Pancreas (tissue), 10 donors: Measurements from ENCODE around the gene SCYL3. TPM values are rescaled to one million over a fixed set of nuclear protein-coding genes. Genes with fewer than 3 reads are reported as not detected.
"Not testable (repeated sequence)": the region's sequence is repeated elsewhere in the genome, so short reads cannot be mapped to it uniquely, and the experiment has no call there.

ENCODE experiments used
- ATAC-seq, 4 donors: fragments of 200-7000 bp; cut with Tn5 transposase; one replicate each; pipeline versions ENCODE4 v1.8.0 to v1.9.1; 2020; ENCODE audit warnings: mild to moderate bottlenecking in 4 of 4, moderate library complexity in 4 of 4
- DNase-seq, 6 donors: peaks; one replicate each; pipeline ENCODE4 v3.0.0-alpha.2; 2020
- FAIRE-seq: peaks from 2 replicates; lab custom pipeline; 2012; peaks lifted over from hg19 to GRCh38; lab: Jason Lieb, UNC
- H3K27ac ChIP-seq, 4 donors: fragments of 200-600 bp; sonication (generic); 1 replicate in 3 of 4; 2 replicates in 1 of 4; pipeline versions ENCODE4 v1.5.0 to v1.8.0; 2020
- H3K27me3 ChIP-seq, 4 donors: fragments of 200-600 bp; one replicate each; pipeline ENCODE4 v1.8.0; 2021
- H3K36me3 ChIP-seq, 3 donors: fragments of 200-600 bp; sonication (generic) in 1 of 3; one replicate each; pipeline versions ENCODE4 v1.5.0 to v1.8.0; 2020 to 2021
- H3K4me1 ChIP-seq, 3 donors: fragments of 200-600 bp; one replicate each; pipeline ENCODE4 v1.8.0; 2021
- H3K4me3 ChIP-seq, 4 donors: fragments of 200-600 bp; sonication (generic) in 2 of 4; one replicate each; pipeline versions ENCODE4 v1.5.0 to v1.8.0; 2020 to 2021
- H3K9me3 ChIP-seq, 4 donors: fragments of 200-600 bp; one replicate each; pipeline ENCODE4 v1.8.0; 2021
- CTCF ChIP-seq, 4 donors: fragments of 200-600 bp; sonication (generic) in 3 of 4; IDR thresholded peaks; one replicate each; pipeline versions ENCODE4 v1.5.0 to v1.8.0; 2021; ENCODE audit warnings: antibody characterized with exemption in 4 of 4
- WGBS, 2 donors: extraction: QIAGEN DNeasy Blood & Tissue Kit; methylation state at CpG; one replicate each; pipeline ENCODE4 v1.1.7; 2013; 5-methylcytosine and 5-hydroxymethylcytosine counted together
- intact Hi-C, 3 donors: fragments of 100-400 bp; cut with DNase I; formaldehyde crosslinking; loops; one replicate each; pipeline versions ENCODE4 v1.11.1 to v1.14.2; 2022
- polyA plus RNA-seq, 2 donors: library from polyadenylated mRNA; stranded (reverse); fragments of 200-250 nt; gene quantifications; one replicate each; pipeline ENCODE4 v1.2.3, GENCODE V29; 2013
- total RNA-seq, 6 donors: library from RNA; stranded (reverse); fragmentation: NEBNext Ultra II Directional in 4 of 6; extraction: Animal tissue kit (Norgen Biotek cat#: 25700) in 4 of 6; gene quantifications; one replicate each; pipeline versions ENCODE4 v1.2.1 to v1.2.4, GENCODE V29; 2021 to 2023
- donor health status: healthy with polysubstance abuse.
- donor health status: DM: no; HTN: no; CAD: no; lungs with moderate emphysema.
- donor health status: DM: no; HTN: no; CAD: no.
- donor health status: control.
- donor health status: control.
- donor health status: Bipolar disorder and iron deficiency.
- donor health status: DM: yes; HTN: yes; CAD: no.
- donor health status: DM: no; HTN: no; CAD: no.
- donor health status: DM: no; HTN: no; CAD: no.
- donor health status: DM: yes; HTN: yes; CAD: no.

The SCYL3 gene
- total and polyA plus RNA-seq, 8 donors: 2.9 to 9.0 (median 5.2) TPM

GRCh38 chr1:169816617-169817016 is 77.1 kb downstream of the SCYL3 start:
- WGBS, 2 donors: 90 to 97% methylated on average over 1 of the region's 1 CpG
- FAIRE-seq (no peak), DNase-seq (no peak), ATAC-seq (no peak)
- H3K4me3 ChIP-seq: no peak overlapping the region
- H3K36me3 ChIP-seq: no peaks in the 10 kb centered on the region
- intact Hi-C loops: no loop called here
- no peaks in the 10 kb centered on the region for H3K4me1 ChIP-seq
- H3K27me3 ChIP-seq: no peaks in the 10 kb centered on the region
- H3K9me3 ChIP-seq: no peaks in the 10 kb centered on the region
- H3K27ac ChIP-seq: no peak overlapping the region
- no peak for TF ChIP-seq CTCF (IDR thresholded peaks at IDR 0.05)

DNA sequence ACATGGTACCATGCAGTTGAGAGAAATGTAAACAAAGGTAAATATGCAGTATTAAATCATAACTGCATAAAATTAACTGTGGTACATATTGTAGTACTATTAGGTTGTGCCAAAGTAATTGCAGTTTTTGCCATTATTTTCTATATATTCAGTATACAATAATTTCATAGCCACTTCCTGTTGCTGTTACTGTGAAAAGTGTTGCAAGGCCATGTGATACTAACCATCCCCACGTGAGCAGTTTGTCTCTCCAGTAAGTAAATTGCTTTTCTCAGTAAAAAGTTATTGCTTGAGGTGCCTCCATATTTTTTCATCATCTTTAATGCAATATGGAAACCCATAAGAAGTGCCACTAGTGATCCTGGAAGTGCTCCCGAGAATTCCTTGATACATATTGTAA is 79.4 kb downstream of the SCYL3 start:
- H3K27me3 ChIP-seq: no peaks in the 10 kb centered on the region
- H3K27ac ChIP-seq: no peak overlapping the region
- H3K36me3 ChIP-seq: no peaks in the 10 kb centered on the region
- 50 to 92% methylated on average over 2 of the region's 2 CpGs for WGBS, 2 donors
- ATAC-seq (no peak), DNase-seq (no peak), FAIRE-seq (no peak)
- no peaks in the 10 kb centered on the region for H3K9me3 ChIP-seq
- intact Hi-C loops: no loop called here
- no peak overlapping the region for H3K4me3 ChIP-seq
- H3K4me1 ChIP-seq: no peaks in the 10 kb centered on the region
- TF ChIP-seq CTCF (IDR thresholded peaks at IDR 0.05): no peak

DNA sequence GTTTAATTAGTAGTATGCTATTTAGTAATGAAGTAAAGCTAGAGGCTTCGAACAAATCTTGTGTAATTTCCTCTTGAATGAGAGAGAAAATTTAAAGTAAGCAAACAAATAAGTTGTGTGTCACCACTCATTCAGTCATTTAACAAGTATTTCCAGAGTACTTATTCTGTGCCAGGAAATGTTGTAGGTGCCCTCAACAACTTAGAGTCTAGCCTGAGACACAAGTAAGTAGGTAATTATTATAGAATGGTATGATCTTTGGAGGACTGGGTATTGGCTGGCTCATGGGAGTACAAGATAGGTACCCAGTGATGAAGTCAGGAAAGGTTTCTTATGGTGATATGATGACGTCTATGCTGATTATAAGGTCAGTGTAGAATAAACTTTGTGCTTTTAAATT is 81.6 kb downstream of the SCYL3 start:
- TF ChIP-seq CTCF (IDR thresholded peaks at IDR 0.05): no peak
- Histone ChIP-seq H3K27ac (no peak overlapping the region), H3K9me3 (no peaks in the 10 kb centered on the region), H3K4me1 (no peaks in the 10 kb centered on the region), H3K36me3 (peaks cover 0 to 4% (median 0%) of the 10 kb centered on the region in 3 donors), H3K27me3 (no peaks in the 10 kb centered on the region), H3K4me3 (no peak overlapping the region)
- 86 to 92% methylated on average over 2 of the region's 2 CpGs for WGBS, 2 donors
- FAIRE-seq (no peak), ATAC-seq (no peak), DNase-seq (no peak)
- intact Hi-C loops: no loop called here

DNA sequence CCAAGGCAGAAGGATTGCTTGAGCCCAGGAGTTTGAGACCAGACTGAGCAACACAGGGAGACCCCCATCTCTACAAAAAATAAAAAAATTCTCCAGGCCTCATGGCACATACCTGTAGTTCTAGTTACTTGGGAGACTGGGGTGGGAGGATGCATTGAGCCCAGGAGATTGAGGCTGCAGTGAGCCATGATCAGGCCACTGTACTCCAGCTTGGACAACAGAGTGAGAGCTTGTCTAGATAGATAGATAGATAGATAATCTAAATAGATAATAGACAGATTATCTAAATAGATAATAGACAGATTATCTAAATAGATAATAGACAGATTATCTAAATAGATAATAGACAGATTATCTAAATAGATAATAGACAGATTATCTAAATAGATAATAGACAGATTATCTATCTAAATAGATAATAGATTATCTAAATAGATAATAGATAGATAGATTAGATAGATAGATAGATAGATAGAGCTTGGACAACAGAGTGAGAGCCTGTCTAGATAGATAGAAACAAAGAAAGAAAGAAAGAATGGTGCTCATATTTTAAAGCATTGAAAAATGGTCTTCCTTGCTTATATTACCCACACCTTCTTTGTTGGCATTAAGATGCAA is 82.2 kb downstream of the SCYL3 start:
- H3K9me3 ChIP-seq, H3K27ac ChIP-seq, FAIRE-seq, intact Hi-C loops, H3K36me3 ChIP-seq, H3K4me1 ChIP-seq, H3K4me3 ChIP-seq, DNase-seq, H3K27me3 ChIP-seq, ATAC-seq: not testable (repeated sequence)

DNA sequence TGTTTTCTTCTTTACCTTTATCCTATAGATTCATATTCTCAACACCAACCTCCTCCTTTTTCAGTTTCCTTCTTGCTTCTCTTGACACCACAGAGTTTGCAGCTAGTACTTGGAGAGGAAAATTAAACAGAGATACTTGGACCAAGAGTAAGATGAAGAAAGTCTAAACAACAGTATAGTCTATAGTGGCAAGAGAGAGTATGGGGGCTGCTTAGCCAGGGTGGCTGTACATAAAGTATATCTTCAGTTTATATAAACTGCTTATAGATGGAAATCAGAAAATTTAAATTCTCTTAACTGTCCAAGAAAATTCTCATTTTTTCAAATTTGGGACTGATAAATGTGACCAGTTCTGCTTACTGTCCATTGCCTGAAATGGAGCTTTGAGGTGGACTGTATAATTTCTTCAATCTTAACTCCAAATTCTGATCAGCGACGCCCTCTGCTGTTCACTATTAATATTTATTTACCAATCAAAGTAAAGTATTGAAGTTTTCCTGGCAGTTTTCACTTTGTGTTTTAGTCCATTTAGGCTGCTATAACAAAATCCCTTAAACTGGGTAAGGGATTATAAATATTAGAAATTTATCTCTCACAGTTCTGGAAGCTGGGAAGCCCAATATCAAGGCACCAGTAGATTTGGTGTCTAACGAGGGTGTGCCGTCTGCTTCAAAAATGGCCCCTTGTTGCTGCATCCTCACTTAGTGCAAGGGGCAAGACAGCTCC is 84.2 kb downstream of the SCYL3 start:
- no peaks in the 10 kb centered on the region for H3K4me1 ChIP-seq
- DNase-seq (no peak), ATAC-seq (peak in 3 of 4 donors; percentile 67 to 72 (median 67)), FAIRE-seq (peak; percentile 80)
- intact Hi-C loops: loop anchor here in 1 of 3 donors (10.0 kb wide), 2 partner anchors 255 to 335 kb away; no protein-coding TSS in a partner anchor
- no peak overlapping the region for H3K4me3 ChIP-seq
- no peaks in the 10 kb centered on the region for H3K9me3 ChIP-seq
- H3K27ac ChIP-seq: no peak overlapping the region
- TF ChIP-seq CTCF (IDR thresholded peaks at IDR 0.05): peak in 3 of 4 donors; percentile 29 to 58 (median 34)
- WGBS, 2 donors: 52 to 55% methylated on average over 4 of the region's 4 CpGs
- peaks cover 0 to 4% (median 0%) of the 10 kb centered on the region in 3 donors for H3K36me3 ChIP-seq
- no peaks in the 10 kb centered on the region for H3K27me3 ChIP-seq
